Smooth muscle cell (in vitro differentiated cells): ENCODE data around the gene FOXG1. TPM values are rescaled to one million over a fixed set of nuclear protein-coding genes. Genes with fewer than 3 reads are reported as not detected.
A peak's percentile ranks its signal among the peaks of the same experiment; 100 is the strongest.

Source experiments
- DNase-seq: peaks from one replicate; lab custom pipeline; 2025; ENCODE audit not compliant: unreplicated experiment; lab: John Stamatoyannopoulos, UW
- H2AFZ ChIP-seq: fragments of 200-600 bp; sonication (generic); 2 replicates; pipeline ENCODE4 v1.6.0; 2016; ENCODE audit warnings: antibody characterized with exemption, low read depth, mild to moderate bottlenecking
- H3F3A ChIP-seq: fragments of 200-600 bp; sonication (generic); 2 replicates; pipeline ENCODE4 v1.6.0; 2017; ENCODE audit warnings: antibody characterized with exemption, low read depth
- H3K27ac ChIP-seq: fragments of 200-600 bp; sonication (generic); 2 replicates; pipeline ENCODE4 v1.5.1; 2016; ENCODE audit warnings: low read depth, mild to moderate bottlenecking
- H3K27me3 ChIP-seq: fragments of 200-600 bp; sonication (generic); 2 replicates; pipeline ENCODE4 v1.6.1; 2016; ENCODE audit warnings: low read depth, mild to moderate bottlenecking
- H3K36me3 ChIP-seq: fragments of 200-600 bp; sonication (generic); 2 replicates; pipeline ENCODE4 v1.5.1; 2016; ENCODE audit warnings: low read depth
- H3K4me1 ChIP-seq: fragments of 200-600 bp; sonication (generic); 2 replicates; pipeline ENCODE4 v1.5.1; 2016; ENCODE audit warnings: low read depth
- H3K4me2 ChIP-seq: fragments of 200-600 bp; sonication (generic); 2 replicates; pipeline ENCODE4 v1.6.0; 2016; ENCODE audit warnings: mild to moderate bottlenecking
- H3K4me3 ChIP-seq: fragments of 200-600 bp; sonication (generic); 2 replicates; pipeline ENCODE4 v1.5.1; 2016; ENCODE audit warnings: mild to moderate bottlenecking
- H3K79me2 ChIP-seq: fragments of 200-600 bp; sonication (generic); 2 replicates; pipeline ENCODE4 v1.6.0; 2016; ENCODE audit warnings: low read depth, mild to moderate bottlenecking
- H3K9ac ChIP-seq: fragments of 200-600 bp; sonication (generic); 2 replicates; pipeline ENCODE4 v1.6.0; 2016; ENCODE audit warnings: low read depth
- H3K9me3 ChIP-seq: fragments of 200-600 bp; sonication (generic); replicated peaks from 2 replicates; pipeline ENCODE4 v1.5.1; 2016; ENCODE audit warnings: low read depth
- H4K20me1 ChIP-seq: fragments of 200-600 bp; sonication (generic); 2 replicates; pipeline ENCODE4 v1.6.0; 2016; ENCODE audit warnings: low read depth
- CTCF ChIP-seq: fragments of 200-600 bp; sonication (generic); IDR thresholded peaks from 2 replicates; pipeline ENCODE4 v1.5.1; 2017; ENCODE audit warnings: borderline replicate concordance, mild to moderate bottlenecking, antibody characterized with exemption; ENCODE audit not compliant: insufficient read depth, poor library complexity, severe bottlenecking
- WGBS: methylation state at CpG from one replicate; pipeline ENCODE4 v1.1.7; 2016; ENCODE audit warnings: low lambda C conversion rate; 5-methylcytosine and 5-hydroxymethylcytosine counted together
- polyA plus RNA-seq: library from polyadenylated mRNA; unstranded; fragments of >200 nt; fragmentation: Nextera tagmentation; extraction: Ambion mirVana; gene quantifications from 2 replicates; pipeline ENCODE4 v1.2.1, GENCODE V29; 2016
- total RNA-seq: library from RNA; depleted of rRNA; stranded (reverse); fragments of >200 nt; gene quantifications from 2 replicates; pipeline ENCODE4 v1.2.3, GENCODE V29; 2014

Gene FOXG1
- total and polyA plus RNA-seq, 2 experiments from 2014 or later, result not detected

DNA sequence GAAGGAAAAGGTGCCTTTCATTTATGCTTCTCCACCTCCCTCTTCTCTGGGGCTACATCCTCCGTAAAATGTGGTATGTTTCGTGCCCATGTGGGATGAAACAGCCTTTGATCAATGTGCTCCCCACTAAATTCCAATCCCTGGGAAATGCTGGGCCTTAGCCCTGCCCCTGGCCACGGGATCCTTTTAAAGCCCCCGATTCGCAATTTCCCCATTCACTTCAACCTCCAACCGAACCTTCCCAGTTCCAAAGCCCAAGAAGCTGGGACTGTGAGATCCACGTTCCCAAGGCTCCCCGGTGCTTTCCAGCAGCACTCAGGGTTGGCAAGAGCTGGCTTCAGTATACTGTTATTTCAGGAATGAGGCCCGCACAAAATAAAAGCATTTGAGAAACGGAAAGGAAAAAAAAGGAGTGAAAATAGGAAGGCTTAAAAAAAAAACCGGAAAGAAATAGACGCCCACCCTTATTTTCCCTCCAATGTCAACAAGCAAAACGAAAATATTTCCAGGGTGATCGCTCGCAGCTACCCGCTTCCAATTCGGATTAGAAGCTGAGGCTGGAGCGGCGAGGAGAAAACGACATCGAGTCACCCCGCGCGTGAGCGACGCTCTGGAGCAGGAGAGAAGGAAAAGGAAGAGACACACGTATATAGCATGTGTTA, 1.3 kb upstream of the FOXG1 start:
- H3K4me2 ChIP-seq, result peak overlapping the region; percentile 84
- H3K4me3 ChIP-seq, result peak overlapping the region; percentile 43
- H3K4me1 ChIP-seq, result peaks cover 8% of the 10 kb centered on the region
- H3K27me3 ChIP-seq, result peaks cover 96% of the 10 kb centered on the region
- H3K36me3 ChIP-seq, result no peaks in the 10 kb centered on the region
- H4K20me1 ChIP-seq, result no peaks in the 10 kb centered on the region
- peak overlapping the region; percentile 53 for H2AFZ ChIP-seq
- H3K9me3 ChIP-seq, result no peaks in the 10 kb centered on the region
- H3K27ac ChIP-seq, result no peak overlapping the region
- H3F3A ChIP-seq, result no peaks in the 10 kb centered on the region
- H3K79me2 ChIP-seq, result no peaks in the 10 kb centered on the region
- no peak for DNase-seq
- TF ChIP-seq CTCF, result no peak
- 6% methylated on average over 27 of the region's 27 CpGs for WGBS
- no peak overlapping the region for H3K9ac ChIP-seq

DNA sequence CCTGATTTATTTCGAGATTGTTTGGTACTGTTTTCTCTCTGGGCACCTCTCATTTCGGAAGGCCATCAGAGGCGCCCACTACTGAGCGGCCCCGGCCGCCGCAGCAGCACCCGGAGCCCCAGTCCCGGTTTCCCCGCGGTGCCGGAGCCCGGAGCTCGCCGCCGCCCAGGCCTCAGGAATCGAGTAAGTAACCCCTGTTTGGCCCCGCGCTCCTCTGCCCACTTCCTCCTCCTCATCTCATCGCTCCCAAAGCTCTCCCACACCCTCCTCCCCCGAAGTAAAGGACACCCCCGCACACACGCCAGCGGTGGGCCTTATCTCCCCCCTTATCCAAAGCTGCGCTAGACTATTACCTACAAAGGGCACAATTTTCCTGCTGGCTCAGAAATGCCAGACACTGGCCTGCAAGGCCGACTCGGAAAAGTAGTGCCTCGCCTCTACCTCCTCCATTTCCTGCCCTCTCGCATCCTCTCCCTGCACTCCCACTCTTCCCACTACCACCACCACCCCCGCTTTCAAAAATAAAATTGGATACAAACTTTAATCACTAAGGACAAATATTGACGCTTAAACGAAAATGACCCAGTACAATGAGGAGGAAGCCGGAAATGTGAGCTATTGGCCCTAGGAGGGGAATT, 637 bp upstream of the FOXG1 start:
- Histone ChIP-seq H3K27me3 (peaks cover 96% of the 10 kb centered on the region), H2AFZ (peak overlapping the region; percentile 53), H3K27ac (no peak overlapping the region), H3K79me2 (no peaks in the 10 kb centered on the region), H3F3A (no peaks in the 10 kb centered on the region), H3K4me2 (peak overlapping the region; percentile 84), H3K4me1 (peaks cover 8% of the 10 kb centered on the region), H3K9me3 (no peaks in the 10 kb centered on the region), H4K20me1 (no peaks in the 10 kb centered on the region), H3K36me3 (no peaks in the 10 kb centered on the region), H3K9ac (no peak overlapping the region), H3K4me3 (peak overlapping the region; percentile 43)
- no peak for TF ChIP-seq CTCF
- no peak for DNase-seq
- WGBS, result 2% methylated on average over 16 of the region's 33 CpGs

GRCh38 chr14:28767030-28767852, 654 bp downstream of the FOXG1 start:
- Histone ChIP-seq H3K27me3 (peaks cover 96% of the 10 kb centered on the region), H3K79me2 (no peaks in the 10 kb centered on the region), H3K9me3 (no peaks in the 10 kb centered on the region)

More at GRCh38 chr14:28767030-28767852, 654 bp downstream of the FOXG1 start:
- Histone ChIP-seq H2AFZ (no peak overlapping the region), H4K20me1 (no peaks in the 10 kb centered on the region), H3F3A (no peaks in the 10 kb centered on the region), H3K27ac (no peak overlapping the region), H3K4me2 (peak overlapping the region; percentile 84), H3K36me3 (no peaks in the 10 kb centered on the region), H3K9ac (no peak overlapping the region), H3K4me1 (peaks cover 8% of the 10 kb centered on the region), H3K4me3 (peak overlapping the region; percentile 43)
- TF ChIP-seq CTCF, result no peak
- whole genome bisulfite sequencing, result 5% methylated on average over 4 of the region's 100 CpGs
- DNase-seq, result no peak
